ENCODE data around the gene KCNH8. TPM values are rescaled to one million over a fixed set of nuclear protein-coding genes. Genes with fewer than 3 reads are reported as not detected.

Gene KCNH8
- total and polyA plus RNA-seq, 2 experiments from 2014 or later = 0.97 to 1.1 TPM

DNA sequence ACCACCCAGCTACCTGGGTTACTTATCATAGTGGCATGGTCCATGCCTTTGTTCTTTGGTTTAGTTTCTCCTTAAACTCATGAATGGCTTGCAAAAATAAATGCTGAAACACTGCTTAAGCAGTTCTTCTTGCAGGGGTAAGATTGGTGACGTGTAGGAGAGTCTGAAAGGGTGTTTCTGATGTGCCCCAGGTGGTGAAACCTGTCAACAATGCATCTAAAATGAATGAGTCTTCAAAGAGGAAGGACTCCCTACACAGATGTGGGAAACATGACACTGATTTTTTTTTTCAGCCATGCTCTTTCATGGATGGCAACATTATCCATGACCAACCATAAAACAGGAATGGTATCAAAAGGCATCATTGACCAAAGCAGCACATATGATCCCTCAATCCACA is 72.0 kb downstream of the KCNH8 start:
- no peaks in the 10 kb centered on the region for H3K4me1 ChIP-seq (ENCODE audit: insufficient read depth)
- no peaks in the 10 kb centered on the region for H3K36me3 ChIP-seq (replicated peaks; ENCODE audit: insufficient read depth, low read depth)
- H3K4me2 ChIP-seq = no peak overlapping the region
- H4K20me1 ChIP-seq (ENCODE audit: insufficient read depth, poor library complexity, severe bottlenecking) = no peaks in the 10 kb centered on the region
- WGBS (ENCODE audit: low lambda C conversion rate, missing lambda C conversion rate) = 85% methylated on average over 1 of the region's 1 CpG
- H3K79me2 ChIP-seq = no peaks in the 10 kb centered on the region
- no peak for DNase-seq (ENCODE audit: low spot score)
- H3K9me3 ChIP-seq (ENCODE audit: low read depth) = no peaks in the 10 kb centered on the region
- no peak overlapping the region for H3K4me3 ChIP-seq
- no peak for TF ChIP-seq EZH2phosphoT487 (IDR thresholded peaks at IDR 0.05; ENCODE audit: low read depth, severe bottlenecking, unreplicated experiment)
- TF ChIP-seq CTCF (IDR thresholded peaks at IDR 0.05; ENCODE audit: poor library complexity) = no peak
- no peak for TF ChIP-seq EZH2 (IDR thresholded peaks at IDR 0.05; ENCODE audit: borderline replicate concordance)
- no peak overlapping the region for H3K27ac ChIP-seq
- no peaks in the 10 kb centered on the region for H3K9me2 ChIP-seq (replicated peaks; ENCODE audit: insufficient read depth)
- H2AFZ ChIP-seq = no peak overlapping the region
- no peaks in the 10 kb centered on the region for H3K27me3 ChIP-seq

- WGBS (ENCODE audit: low lambda C conversion rate, missing lambda C conversion rate) = 52% methylated on average over 2 of the region's 2 CpGs
- Histone ChIP-seq H3K79me2 (no peaks in the 10 kb centered on the region), H3K4me3 (no peak overlapping the region), H3K27me3 (no peaks in the 10 kb centered on the region), H3K36me3 (replicated peaks; ENCODE audit: insufficient read depth, low read depth) (no peaks in the 10 kb centered on the region), H3K27ac (no peak overlapping the region), H4K20me1 (ENCODE audit: insufficient read depth, poor library complexity, severe bottlenecking) (no peaks in the 10 kb centered on the region), H3K4me2 (no peak overlapping the region), H3K9me3 (ENCODE audit: low read depth) (no peaks in the 10 kb centered on the region), H2AFZ (no peak overlapping the region), H3K4me1 (ENCODE audit: insufficient read depth) (no peaks in the 10 kb centered on the region), H3K9me2 (replicated peaks; ENCODE audit: insufficient read depth) (no peaks in the 10 kb centered on the region)
- no peak for TF ChIP-seq EZH2phosphoT487 (IDR thresholded peaks at IDR 0.05; ENCODE audit: low read depth, severe bottlenecking, unreplicated experiment)
- TF ChIP-seq CTCF (IDR thresholded peaks at IDR 0.05; ENCODE audit: poor library complexity) = no peak
- TF ChIP-seq EZH2 (IDR thresholded peaks at IDR 0.05; ENCODE audit: borderline replicate concordance) = no peak
- peak; percentile 23 for DNase-seq (ENCODE audit: low spot score)
These were observed 72.8 kb downstream of the KCNH8 start for GRCh38 chr3:19221081-19221480.

GRCh38 chr3:19226479-19226878 is 78.2 kb downstream of the KCNH8 start:
- no peaks in the 10 kb centered on the region for H3K27me3 ChIP-seq
- TF ChIP-seq EZH2 (IDR thresholded peaks at IDR 0.05; ENCODE audit: borderline replicate concordance) = no peak
- no peak for TF ChIP-seq EZH2phosphoT487 (IDR thresholded peaks at IDR 0.05; ENCODE audit: low read depth, severe bottlenecking, unreplicated experiment)
- TF ChIP-seq CTCF (IDR thresholded peaks at IDR 0.05; ENCODE audit: poor library complexity) = no peak
- H3K4me3 ChIP-seq = no peak overlapping the region
- H3K36me3 ChIP-seq (replicated peaks; ENCODE audit: insufficient read depth, low read depth) = no peaks in the 10 kb centered on the region
- H4K20me1 ChIP-seq (ENCODE audit: insufficient read depth, poor library complexity, severe bottlenecking) = no peaks in the 10 kb centered on the region
- H3K4me1 ChIP-seq (ENCODE audit: insufficient read depth) = no peaks in the 10 kb centered on the region
- no peak overlapping the region for H3K27ac ChIP-seq
- H2AFZ ChIP-seq = no peak overlapping the region
- no peak overlapping the region for H3K4me2 ChIP-seq
- H3K9me2 ChIP-seq (replicated peaks; ENCODE audit: insufficient read depth) = no peaks in the 10 kb centered on the region
- no peak for DNase-seq (ENCODE audit: low spot score)
- H3K9me3 ChIP-seq (ENCODE audit: low read depth) = no peaks in the 10 kb centered on the region
- WGBS (ENCODE audit: low lambda C conversion rate, missing lambda C conversion rate) = 64% methylated on average over 2 of the region's 2 CpGs
- no peaks in the 10 kb centered on the region for H3K79me2 ChIP-seq

DNA sequence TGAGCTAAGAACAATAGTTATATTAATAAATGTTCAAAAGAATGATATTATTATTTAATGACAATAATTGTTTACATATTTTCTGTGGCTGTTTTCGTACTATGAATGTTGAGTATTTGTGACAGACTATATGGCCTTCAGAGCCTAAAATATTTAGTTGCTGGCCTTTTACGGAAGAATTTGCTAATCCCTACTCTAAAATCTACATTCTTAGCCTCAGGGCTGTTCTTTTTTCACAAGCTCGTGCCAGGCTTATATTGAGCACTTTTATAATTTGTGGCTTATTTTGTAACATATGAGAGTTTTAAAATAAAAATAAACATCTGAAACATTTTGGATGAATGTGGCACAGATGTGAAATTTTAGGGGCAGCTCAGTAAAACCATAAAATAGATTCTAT is 79.9 kb downstream of the KCNH8 start:
- no peaks in the 10 kb centered on the region for H3K79me2 ChIP-seq
- no peak overlapping the region for H3K4me3 ChIP-seq
- H3K27ac ChIP-seq = no peak overlapping the region
- H3K9me2 ChIP-seq (replicated peaks; ENCODE audit: insufficient read depth) = no peaks in the 10 kb centered on the region
- no peak overlapping the region for H2AFZ ChIP-seq
- TF ChIP-seq EZH2phosphoT487 (IDR thresholded peaks at IDR 0.05; ENCODE audit: low read depth, severe bottlenecking, unreplicated experiment) (no peak), CTCF (IDR thresholded peaks at IDR 0.05; ENCODE audit: poor library complexity) (no peak), EZH2 (IDR thresholded peaks at IDR 0.05; ENCODE audit: borderline replicate concordance) (no peak)
- DNase-seq (ENCODE audit: low spot score) = no peak
- H3K4me1 ChIP-seq (ENCODE audit: insufficient read depth) = no peaks in the 10 kb centered on the region
- no peaks in the 10 kb centered on the region for H3K9me3 ChIP-seq (ENCODE audit: low read depth)
- WGBS (ENCODE audit: low lambda C conversion rate, missing lambda C conversion rate) = 47% methylated on average over 3 of the region's 3 CpGs
- H3K27me3 ChIP-seq = no peaks in the 10 kb centered on the region
- H3K4me2 ChIP-seq = no peak overlapping the region
- H3K36me3 ChIP-seq (replicated peaks; ENCODE audit: insufficient read depth, low read depth) = no peaks in the 10 kb centered on the region
- no peaks in the 10 kb centered on the region for H4K20me1 ChIP-seq (ENCODE audit: insufficient read depth, poor library complexity, severe bottlenecking)
